GM19395 (cell line): ENCODE results near the gene PCDHA2.
"Not testable (repeated sequence)": the region's sequence is repeated elsewhere in the genome, so short reads cannot be mapped to it uniquely, and the experiment has no call there.

Source experiments
- ATAC-seq: cut with Tn5 transposase; IDR thresholded peaks from one replicate; pipeline ENCODE4 v1.9.1; 2021; ENCODE audit warnings: mild to moderate bottlenecking, moderate library complexity; ENCODE audit not compliant: unreplicated experiment

PCDHA2 gene

DNA sequence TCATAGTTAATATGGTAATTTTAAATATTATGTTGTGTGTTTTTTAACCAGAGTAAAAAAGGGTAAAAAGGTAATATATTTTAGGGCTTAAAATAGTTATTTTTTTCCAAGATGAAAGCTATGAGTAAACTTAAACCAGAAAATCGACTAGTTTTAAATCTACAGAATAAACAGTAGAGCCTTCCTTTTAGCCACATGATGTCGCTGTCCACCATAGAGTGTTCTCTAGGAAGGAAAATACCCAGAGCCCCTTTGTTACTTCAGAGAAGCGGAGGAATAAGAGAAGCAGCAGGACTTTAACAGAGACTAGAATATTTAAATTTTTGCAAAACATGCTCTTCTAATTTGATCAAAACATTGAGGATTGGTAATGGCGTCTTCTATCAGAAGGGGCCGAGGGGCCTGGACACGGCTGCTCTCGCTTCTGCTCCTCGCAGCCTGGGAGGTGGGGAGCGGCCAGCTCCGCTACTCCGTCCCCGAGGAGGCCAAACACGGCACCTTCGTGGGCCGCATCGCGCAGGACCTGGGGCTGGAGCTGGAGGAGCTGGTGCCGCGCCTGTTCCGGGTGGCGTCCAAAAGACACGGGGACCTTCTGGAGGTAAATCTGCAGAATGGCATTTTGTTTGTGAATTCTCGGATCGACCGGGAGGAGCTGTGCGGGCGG is at the start of gene PCDHA2:
Gene PCDHA2 (plus strand): TSS at position 258 of the 664 bp plus-strand sequence.
- no peak for ATAC-seq

DNA sequence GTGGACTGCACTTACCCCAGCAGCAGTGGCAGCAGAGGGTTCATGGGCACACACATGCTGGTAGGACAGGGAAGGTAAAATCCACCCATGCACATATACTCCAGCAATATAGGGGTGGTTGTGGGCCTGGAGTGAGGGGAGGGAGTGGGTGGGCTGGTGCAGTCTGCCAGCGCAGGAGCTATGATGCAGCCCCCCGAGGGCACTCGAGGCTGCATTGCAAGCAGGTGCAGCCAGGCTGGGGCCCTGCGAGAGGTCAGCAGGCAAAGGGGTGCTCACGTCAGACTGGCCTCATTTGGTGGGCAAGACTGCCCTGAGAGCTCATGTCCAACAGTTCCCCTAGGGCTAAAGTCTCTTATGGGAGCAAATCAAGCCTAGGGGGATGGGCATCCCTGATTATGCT is 41.1 kb upstream of the PCDHA2 start:
- ATAC-seq = no peak

DNA sequence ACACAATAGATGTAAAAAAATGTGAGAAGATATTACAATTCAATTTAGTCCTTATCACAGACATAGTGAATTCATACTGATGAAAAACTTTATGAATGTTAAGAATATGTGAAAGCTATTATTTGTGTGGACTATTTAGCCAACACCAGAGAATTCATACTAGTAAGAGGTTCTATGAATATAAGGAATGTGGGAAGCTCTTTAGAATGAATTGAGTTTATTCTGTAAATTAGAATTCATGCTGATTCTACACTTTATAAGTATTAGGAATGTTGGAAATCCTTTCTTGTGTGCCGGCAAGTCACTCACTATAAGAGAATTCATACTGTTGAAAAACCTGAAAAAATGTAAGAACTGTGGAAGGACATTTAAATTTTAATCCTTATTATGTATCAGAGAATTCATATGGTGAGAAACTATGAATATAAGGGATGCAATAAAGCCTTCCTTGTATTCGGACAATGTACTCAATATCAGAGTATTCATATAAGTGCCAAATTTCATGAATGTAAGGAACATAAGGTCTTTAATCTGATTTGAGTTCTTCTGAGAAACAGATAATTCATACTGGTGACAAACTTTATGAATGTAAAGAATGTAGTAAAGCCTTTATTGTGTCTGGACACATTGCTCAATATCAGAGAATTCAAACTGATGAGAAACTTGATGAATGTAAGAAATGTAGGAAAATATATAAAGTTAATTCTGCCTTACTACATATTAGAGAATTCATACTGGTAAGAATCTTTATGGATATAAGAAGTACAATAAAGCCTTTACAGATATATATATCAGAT is 30.3 kb upstream of the PCDHA2 start:
- ATAC-seq = no peak

DNA sequence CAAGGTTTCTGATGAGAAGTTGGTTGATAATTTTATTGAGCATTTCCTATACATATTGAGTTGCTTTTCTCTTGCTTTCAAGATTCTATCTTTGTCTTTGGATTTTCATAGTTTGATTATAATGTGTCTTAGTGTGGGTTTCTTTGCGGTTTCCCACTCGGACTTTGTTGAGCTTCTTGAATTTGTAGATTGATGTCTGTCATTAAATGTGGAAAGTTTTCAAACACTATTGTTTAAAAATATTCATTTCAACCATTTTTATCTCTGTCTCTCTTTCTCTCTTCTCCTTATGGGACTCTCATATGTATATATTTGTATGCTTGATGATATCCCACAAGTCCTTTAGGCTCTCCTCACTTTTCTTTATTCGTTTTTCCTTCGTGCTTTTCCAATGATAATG is 27.2 kb upstream of the PCDHA2 start:
- no peak for ATAC-seq

DNA sequence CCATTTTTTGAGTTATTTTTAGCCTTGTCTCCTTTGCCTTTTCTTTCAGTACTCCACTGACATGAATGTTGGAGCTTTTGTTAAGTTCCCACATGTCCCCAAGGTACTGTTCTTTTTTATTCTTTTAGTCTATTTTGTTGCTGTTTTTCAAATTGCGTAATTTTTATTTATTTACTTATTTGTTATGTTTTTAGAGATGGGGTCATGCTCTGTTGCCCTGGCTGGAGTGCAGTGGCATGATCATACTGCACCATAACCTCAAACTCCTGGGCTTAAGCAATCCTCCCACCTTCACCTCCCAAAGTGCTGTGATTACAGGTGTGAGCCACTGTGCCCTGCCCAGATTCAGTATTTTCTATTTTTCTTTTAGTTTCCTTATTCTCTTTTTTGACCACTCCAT is 14.1 kb upstream of the PCDHA2 start:
- ATAC-seq = no peak

DNA sequence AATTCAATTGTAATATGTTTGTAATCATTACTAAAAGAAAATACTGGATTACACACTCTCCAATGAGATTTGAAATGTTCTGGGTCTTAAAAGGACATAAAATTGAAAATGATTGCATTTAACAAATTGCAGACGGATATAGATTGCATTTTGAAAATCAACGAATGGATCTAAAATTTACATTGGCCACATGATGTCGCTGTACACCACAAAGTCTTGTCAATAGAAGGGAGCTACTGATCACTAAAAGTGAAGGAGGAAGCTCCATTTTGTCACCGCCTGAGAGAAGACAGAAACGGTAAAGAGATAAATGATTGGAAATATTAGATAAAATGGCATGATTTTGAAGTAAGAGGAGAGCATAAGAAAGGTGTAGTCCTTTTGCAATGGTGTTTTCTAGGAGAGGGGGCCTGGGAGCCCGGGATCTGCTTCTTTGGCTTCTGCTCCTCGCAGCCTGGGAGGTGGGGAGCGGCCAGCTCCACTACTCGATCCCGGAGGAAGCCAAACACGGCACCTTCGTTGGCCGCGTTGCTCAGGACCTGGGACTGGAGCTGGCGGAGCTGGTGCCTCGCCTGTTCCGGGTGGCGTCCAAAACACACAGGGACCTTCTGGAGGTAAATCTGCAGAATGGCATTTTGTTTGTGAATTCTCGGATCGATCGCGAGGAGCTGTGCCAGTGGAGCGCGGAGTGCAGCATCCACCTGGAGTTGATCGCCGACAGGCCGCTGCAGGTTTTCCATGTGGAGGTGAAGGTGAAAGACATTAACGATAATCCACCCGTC is 8.6 kb upstream of the PCDHA2 start, which contains the start of gene PCDHA1:
Gene PCDHA1 (plus strand): TSS at position 236 of the 782 bp plus-strand sequence.
- no peak for ATAC-seq

DNA sequence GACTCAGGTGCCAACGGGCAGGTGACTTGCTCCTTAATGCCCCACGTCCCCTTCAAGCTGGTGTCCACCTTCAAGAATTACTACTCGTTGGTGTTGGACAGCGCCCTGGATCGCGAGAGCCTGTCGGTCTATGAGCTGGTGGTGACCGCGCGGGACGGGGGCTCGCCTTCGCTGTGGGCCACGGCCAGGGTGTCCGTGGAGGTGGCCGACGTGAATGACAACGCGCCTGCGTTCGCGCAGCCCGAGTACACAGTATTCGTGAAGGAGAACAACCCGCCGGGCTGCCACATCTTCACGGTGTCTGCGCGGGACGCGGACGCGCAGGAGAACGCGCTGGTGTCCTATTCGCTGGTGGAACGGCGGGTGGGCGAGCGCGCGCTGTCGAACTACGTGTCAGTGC is 7.2 kb upstream of the PCDHA2 start:
- not testable (repeated sequence) for ATAC-seq

DNA sequence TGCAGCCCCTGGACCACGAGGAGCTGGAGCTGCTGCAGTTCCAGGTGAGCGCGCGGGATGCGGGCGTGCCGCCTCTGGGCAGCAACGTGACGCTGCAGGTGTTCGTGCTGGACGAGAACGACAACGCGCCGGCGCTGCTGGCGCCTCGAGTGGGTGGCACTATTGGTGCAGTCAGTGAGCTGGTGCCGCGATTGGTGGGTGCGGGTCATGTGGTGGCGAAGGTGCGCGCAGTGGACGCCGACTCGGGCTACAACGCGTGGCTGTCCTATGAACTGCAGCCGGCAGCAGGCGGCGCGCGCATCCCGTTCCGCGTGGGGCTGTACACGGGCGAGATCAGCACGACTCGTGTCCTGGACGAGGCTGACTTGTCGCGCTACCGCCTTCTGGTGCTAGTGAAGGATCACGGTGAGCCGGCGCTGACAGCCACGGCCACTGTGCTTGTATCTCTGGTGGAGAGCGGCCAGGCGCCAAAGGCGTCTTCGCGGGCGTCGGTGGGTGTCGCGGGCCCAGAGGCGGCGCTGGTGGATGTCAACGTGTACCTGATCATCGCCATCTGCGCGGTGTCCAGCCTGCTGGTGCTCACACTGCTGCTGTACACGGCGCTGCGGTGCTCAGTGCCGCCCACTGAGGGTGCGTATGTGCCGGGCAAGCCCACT is 6.7 kb upstream of the PCDHA2 start:
- ATAC-seq = not testable (repeated sequence)

DNA sequence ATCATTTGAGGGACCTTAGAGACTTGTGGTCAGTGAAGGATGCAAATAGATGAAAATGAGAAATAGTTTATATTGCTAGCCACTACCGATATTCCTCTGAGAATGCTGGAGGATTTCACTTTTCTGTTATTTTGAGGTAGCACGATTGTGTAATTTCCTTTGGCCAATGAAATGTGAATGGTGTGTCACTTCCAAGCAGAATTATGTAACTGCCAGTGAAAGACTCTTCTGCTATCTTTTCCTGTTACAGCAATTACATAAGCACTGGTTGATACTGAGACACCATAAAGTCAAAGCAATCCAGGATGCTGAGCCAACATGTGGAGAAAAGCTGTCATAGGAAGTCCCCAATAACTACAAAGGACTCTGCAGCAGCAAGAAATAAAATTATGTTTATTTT is 3.6 kb upstream of the PCDHA2 start:
- no peak for ATAC-seq

DNA sequence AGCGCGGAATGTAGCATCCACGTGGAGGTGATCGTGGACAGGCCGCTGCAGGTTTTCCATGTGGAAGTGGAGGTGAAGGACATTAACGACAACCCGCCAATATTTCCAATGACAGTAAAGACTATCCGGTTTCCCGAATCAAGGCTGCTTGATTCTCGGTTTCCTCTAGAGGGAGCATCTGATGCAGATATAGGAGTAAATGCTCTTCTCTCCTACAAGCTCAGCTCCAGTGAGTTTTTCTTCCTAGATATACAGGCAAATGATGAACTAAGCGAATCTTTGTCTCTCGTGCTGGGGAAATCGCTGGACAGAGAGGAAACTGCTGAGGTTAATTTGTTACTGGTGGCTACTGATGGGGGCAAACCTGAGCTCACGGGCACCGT is 598 bp downstream of the PCDHA2 start:
- no peak for ATAC-seq

DNA sequence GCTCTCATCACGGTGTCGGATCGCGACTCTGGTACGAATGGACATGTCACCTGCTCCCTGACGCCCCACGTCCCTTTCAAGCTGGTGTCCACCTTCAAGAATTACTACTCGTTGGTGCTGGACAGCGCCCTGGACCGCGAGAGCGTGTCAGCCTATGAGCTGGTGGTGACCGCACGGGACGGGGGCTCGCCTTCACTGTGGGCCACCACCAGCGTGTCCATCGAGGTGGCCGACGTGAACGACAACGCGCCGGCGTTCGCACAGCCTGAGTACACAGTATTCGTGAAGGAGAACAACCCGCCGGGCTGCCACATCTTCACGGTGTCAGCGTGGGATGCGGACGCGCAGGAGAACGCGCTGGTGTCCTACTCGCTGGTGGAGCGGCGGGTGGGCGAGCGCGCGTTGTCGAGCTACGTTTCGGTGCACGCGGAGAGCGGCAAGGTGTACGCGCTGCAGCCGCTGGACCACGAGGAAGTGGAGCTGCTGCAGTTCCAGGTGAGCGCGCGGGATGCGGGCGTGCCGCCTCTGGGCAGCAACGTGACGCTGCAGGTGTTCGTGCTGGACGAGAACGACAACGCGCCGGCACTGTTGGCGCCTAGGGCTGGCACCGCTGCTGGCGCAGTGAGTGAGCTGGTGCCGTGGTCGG is 1.5 kb downstream of the PCDHA2 start:
- not testable (repeated sequence) for ATAC-seq

DNA sequence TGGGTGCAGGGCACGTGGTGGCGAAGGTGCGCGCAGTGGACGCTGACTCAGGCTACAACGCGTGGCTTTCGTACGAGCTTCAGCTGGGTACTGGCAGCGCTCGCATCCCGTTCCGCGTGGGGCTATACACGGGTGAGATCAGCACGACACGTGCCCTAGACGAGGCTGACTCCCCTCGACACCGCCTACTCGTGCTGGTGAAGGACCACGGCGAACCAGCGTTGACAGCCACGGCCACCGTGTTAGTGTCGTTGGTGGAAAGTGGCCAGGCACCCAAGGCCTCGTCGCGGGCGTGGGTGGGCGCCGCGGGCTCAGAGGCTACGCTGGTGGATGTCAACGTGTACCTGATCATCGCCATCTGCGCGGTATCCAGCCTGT is 2.1 kb downstream of the PCDHA2 start:
- ATAC-seq = no peak

DNA sequence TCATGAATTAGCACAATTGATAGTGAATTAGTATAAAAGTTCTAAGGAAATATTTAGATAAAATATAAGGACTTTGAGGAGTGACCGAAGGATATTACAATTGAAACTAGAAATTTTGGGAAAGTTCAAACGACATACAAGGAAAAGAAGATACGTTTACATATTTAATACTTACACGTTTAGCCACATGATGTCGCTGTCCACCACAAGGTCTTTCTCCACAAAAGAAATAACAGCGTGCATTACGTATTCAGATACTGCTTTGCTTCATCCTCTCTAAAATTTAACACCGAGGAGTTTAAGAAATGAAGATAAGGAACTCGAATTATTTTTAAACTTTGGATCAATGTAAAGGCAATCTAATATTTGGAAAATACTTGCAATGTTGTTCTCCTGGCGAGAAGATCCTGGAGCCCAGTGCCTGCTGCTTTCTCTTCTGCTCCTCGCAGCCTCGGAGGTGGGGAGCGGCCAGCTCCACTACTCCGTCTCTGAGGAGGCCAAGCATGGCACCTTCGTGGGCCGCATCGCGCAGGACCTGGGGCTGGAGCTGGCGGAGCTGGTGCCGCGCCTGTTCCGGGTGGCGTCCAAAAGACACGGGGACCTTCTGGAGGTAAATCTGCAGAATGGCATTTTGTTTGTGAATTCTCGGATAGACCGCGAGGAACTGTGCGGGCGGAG is 6.3 kb downstream of the PCDHA2 start, which contains the start of gene PCDHA3:
Gene PCDHA3 (plus strand): TSS at position 242 of the 678 bp plus-strand sequence.
- ATAC-seq = no peak

DNA sequence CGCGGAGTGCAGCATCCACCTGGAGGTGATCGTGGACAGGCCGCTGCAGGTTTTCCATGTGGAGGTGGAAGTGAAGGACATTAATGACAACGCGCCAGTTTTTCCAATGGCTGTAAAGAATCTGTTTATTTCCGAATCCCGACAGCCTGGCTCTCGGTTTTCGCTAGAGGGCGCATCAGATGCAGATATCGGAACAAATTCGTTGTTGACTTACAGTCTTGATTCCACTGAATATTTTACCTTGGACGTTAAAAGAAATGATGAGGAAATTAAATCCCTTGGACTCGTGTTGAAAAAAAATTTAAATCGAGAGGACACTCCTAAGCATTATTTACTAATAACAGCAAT is 6.8 kb downstream of the PCDHA2 start:
- ATAC-seq = no peak

DNA sequence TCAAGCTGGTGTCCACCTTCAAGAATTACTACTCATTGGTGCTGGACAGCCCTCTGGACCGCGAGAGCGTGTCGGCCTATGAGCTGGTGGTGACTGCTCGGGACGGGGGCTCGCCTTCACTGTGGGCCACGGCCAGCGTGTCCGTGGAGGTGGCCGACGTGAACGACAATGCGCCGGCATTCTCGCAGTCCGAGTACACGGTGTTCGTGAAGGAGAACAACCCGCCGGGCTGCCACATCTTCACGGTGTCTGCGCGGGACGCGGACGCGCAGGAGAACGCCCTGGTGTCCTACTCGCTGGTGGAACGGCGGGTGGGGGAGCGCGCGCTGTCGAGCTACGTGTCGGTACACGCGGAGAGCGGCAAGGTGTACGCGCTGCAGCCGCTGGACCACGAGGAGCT is 7.7 kb downstream of the PCDHA2 start:
- ATAC-seq = not testable (repeated sequence)

DNA sequence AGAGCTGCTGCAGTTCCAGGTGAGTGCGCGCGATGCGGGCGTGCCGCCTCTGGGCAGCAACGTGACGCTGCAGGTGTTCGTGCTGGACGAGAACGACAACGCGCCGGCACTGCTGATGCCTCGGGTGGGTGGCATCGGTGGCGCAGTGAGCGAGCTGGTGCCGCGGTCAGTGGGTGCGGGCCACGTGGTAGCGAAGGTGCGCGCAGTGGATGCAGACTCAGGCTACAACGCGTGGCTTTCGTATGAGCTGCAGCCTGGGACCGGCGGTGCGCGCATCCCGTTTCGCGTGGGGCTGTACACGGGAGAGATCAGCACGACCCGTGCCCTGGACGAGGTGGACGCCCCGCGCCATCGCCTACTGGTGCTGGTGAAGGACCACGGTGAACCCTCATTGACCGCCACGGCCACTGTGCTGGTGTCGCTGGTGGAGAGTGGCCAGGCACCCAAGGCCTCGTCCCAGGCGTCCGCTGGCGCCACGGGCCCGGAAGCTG is 8.2 kb downstream of the PCDHA2 start:
- no peak for ATAC-seq

DNA sequence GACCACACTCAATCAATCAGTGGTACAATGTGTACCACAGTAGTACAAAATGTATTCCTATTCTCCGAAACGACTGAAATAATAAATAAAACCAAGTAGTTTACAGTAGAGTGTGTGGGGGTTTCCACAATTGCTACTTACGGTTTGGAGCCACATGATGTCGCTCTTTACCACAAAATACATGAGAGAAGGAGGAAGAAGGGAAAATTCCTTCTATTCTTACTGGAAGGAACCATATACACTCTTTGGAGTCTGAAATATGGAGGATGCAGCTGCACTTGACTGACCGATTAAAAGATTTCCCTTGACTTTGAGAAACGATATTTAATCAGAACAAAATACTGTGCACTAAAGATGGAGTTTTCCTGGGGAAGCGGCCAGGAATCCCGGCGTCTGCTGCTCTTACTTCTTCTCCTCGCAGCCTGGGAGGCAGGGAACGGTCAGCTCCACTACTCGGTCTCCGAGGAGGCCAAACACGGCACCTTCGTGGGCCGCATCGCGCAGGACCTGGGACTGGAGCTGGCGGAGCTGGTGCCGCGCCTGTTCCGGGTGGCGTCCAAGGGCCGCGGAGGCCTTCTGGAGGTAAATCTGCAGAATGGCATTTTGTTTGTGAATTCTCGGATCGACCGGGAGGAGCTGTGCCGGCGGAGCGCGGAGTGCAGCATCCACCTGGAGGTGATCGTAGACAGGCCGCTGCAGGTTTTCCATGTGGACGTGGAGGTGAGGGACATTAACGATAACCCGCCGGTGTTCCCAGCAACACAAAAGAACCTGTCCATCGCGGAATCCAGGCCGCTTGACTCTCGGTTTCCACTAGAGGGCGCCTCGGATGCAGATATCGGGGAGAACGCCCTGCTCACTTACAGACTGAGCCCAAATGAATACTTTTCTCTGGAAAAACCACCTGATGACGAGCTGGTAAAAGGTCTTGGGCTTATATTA is 12.5 kb downstream of the PCDHA2 start, which contains the start of gene PCDHA4:
Gene PCDHA4 (plus strand): TSS at position 235 of the 942 bp plus-strand sequence.
- no peak for ATAC-seq

DNA sequence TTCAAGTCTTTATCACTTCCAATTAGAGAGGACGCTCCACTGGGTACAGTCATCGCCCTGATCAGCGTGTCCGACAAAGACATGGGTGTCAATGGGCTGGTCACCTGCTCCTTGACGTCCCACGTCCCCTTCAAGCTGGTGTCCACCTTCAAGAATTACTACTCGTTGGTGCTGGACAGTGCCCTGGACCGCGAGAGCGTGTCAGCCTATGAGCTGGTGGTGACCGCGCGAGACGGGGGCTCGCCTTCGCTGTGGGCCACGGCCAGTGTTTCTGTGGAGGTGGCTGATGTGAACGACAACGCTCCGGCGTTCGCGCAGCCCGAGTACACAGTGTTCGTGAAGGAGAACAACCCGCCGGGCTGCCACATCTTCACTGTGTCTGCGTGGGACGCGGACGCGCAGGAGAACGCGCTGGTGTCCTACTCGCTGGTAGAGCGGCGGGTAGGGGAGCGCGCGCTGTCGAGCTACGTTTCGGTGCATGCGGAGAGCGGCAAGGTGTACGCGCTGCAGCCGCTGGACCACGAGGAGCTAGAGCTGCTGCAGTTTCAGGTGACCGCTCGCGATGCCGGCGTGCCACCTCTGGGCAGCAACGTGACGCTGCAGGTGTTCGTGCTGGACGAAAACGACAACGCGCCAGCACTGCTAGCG is 13.7 kb downstream of the PCDHA2 start:
- ATAC-seq = not testable (repeated sequence)
